Dermis microvascular lymphatic vessel endothelial cell (primary cell): ENCODE data around the gene C9orf40. TPM values are rescaled to one million over a fixed set of nuclear protein-coding genes. Genes with fewer than 3 reads are reported as not detected.

Experiments
- DNase-seq, 2 donors: peaks; one replicate each; pipeline versions ENCODE4 v3.0.0 to v3.0.0-alpha.2; 2010; ENCODE audit warnings: low read depth in 2 of 2
- total RNA-seq: library from RNA; depleted of rRNA; stranded (reverse); fragments of >200 nt; gene quantifications from 2 replicates; pipeline ENCODE4 v1.2.1, GENCODE V29; 2014

C9orf40 gene
- 2.4 and 2.5 TPM in 2 replicates for total RNA-seq

- peak; percentile 70 to 89 for DNase-seq
Measured at GRCh38 chr9:74952201-74953151, at the start of gene C9orf40. C9orf40 (minus strand) TSS chr9:74952912; CDS start chr9:74952611, 301 bp downstream.

GRCh38 chr9:75001719-75002421 lies 49.2 kb upstream of the C9orf40 start:
- peak; percentile 88 to 90 for DNase-seq

- no peak for DNase-seq
Measured at GRCh38 chr9:75000835-75001234, 48.1 kb upstream of the C9orf40 start.

- DNase-seq: no peak
Measured at GRCh38 chr9:74985041-74985440, 32.3 kb upstream of the C9orf40 start.

- DNase-seq: no peak
Measured at GRCh38 chr9:74983709-74984108, 31.0 kb upstream of the C9orf40 start.

- DNase-seq: no peak
Measured at GRCh38 chr9:74979844-74980243, 27.1 kb upstream of the C9orf40 start.

- DNase-seq: no peak
Measured at GRCh38 chr9:74977287-74977686, 24.6 kb upstream of the C9orf40 start.

GRCh38 chr9:74975538-74975937 lies 22.8 kb upstream of the C9orf40 start:
- DNase-seq: no peak

GRCh38 chr9:74974558-74974957 lies 21.8 kb upstream of the C9orf40 start:
- DNase-seq: peak in 1 of 2 donors; percentile 70

- no peak for DNase-seq
Measured at GRCh38 chr9:74973714-74974113, 21.0 kb upstream of the C9orf40 start.

- no peak for DNase-seq
Measured at GRCh38 chr9:74963056-74963455, 10.3 kb upstream of the C9orf40 start.

- no peak for DNase-seq
Measured at GRCh38 chr9:74961496-74961895, 8.8 kb upstream of the C9orf40 start.

- no peak for DNase-seq
Measured at GRCh38 chr9:74960561-74960960, 7.8 kb upstream of the C9orf40 start.

- no peak for DNase-seq
Measured at GRCh38 chr9:74958587-74958986, 5.9 kb upstream of the C9orf40 start.

- no peak for DNase-seq
Measured at GRCh38 chr9:74953235-74953751, 581 bp upstream of the C9orf40 start.

GRCh38 chr9:74951725-74952151 lies 974 bp downstream of the C9orf40 start:
- peak in 1 of 2 donors; percentile 42 for DNase-seq

GRCh38 chr9:74951107-74951720 lies 1.5 kb downstream of the C9orf40 start:
- DNase-seq: no peak

- DNase-seq: no peak
Measured at GRCh38 chr9:74949859-74950855, 2.6 kb downstream of the C9orf40 start.

GRCh38 chr9:74948937-74949336 lies 3.8 kb downstream of the C9orf40 start:
- no peak for DNase-seq

GRCh38 chr9:74946686-74947085 lies 6.0 kb downstream of the C9orf40 start:
- no peak for DNase-seq
